GM18909 (cell line): Measurements from ENCODE around the gene HACL1.
"Not testable (repeated sequence)": the region's sequence is repeated elsewhere in the genome, so short reads cannot be mapped to it uniquely, and the experiment has no call there.

Experiments used
- ATAC-seq: cut with Tn5 transposase; IDR thresholded peaks from one replicate; pipeline ENCODE4 v1.9.1; 2021; ENCODE audit warnings: mild to moderate bottlenecking; ENCODE audit not compliant: unreplicated experiment, poor library complexity

Gene HACL1

DNA sequence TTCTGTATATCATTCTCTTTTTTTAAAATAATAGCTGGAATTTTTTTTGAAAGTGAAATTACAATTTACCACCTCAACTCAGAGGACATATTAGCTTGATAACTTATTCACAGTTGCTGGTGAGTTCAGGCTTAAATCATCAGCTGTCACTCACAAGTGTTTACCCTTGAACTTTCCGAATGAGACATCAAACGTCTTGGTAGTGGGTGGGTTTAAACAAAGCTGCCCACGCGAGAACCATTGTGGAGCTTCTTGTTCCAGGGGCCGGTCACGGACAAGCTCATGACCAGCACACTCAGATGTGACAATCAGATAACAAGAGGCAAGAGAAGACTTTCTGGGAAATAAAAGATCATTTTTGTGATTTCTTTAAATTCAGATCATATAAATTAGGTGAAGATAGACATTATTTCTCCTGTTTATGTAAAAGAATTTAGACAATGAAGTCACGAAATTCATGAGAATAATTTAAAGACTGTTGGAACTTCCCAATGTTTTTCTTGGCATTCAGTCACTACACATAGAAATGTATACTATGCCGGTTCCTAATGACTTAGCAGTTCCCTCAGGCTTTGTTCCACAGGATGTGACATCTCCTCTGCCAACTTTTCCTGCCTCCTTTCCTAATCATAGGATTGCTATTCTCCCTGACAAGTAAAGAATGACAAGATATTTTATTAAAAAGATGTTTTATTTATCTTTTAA is 29.4 kb upstream of the HACL1 start:
- peak; percentile 44 for ATAC-seq

DNA sequence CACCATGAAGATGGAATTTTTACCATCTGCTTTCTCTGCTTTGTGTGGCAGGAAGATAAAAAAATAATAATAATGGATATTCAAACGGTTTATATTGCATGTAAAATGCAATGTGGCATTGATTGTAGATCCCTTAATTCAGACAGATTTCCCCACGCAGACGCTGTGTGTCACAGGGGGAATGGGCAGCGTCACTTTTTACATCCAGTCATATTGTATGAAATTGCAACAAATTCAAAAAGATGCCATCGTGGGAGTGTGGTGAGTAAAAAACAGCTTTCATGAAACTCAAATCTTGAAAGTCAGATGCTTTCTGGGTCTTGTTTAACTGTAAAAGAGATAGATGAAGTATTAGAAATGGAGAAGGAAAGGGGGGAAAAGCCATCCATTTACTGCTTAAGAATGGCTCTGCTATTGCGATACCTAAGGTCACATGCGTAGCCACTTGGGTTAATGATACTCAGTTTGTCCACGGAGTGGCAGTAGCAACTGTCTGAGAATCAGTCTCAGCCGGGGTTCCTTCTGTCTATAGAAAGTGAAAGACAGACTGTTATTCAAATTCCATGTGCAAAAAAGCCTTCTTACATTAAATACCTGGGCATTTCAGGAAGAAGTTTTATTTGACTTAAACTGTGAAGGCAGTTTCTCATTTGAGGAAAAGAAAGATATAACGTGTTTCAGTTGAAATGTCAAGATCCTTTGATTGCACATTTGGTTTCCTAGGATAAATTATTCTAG is 28.7 kb upstream of the HACL1 start:
- ATAC-seq = peak; percentile 98

DNA sequence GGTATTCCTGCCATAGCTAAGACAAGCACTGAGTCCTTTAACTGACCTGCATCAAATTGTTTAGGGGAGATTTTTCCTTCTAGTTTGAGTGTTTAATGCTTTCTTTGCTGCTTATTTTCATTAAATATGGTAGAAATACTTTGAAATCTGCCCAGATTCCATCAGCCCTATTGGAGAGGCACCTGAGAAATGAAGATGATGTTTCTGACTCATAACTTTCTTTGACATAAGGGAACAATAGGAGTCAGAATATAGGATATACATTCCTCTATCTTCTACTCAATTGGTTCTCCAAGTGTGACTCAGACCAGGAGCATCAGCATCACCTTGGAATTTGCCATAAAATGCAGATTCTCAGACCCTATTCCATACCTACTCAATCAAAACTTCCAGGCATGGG is 27.6 kb upstream of the HACL1 start:
- no peak for ATAC-seq

DNA sequence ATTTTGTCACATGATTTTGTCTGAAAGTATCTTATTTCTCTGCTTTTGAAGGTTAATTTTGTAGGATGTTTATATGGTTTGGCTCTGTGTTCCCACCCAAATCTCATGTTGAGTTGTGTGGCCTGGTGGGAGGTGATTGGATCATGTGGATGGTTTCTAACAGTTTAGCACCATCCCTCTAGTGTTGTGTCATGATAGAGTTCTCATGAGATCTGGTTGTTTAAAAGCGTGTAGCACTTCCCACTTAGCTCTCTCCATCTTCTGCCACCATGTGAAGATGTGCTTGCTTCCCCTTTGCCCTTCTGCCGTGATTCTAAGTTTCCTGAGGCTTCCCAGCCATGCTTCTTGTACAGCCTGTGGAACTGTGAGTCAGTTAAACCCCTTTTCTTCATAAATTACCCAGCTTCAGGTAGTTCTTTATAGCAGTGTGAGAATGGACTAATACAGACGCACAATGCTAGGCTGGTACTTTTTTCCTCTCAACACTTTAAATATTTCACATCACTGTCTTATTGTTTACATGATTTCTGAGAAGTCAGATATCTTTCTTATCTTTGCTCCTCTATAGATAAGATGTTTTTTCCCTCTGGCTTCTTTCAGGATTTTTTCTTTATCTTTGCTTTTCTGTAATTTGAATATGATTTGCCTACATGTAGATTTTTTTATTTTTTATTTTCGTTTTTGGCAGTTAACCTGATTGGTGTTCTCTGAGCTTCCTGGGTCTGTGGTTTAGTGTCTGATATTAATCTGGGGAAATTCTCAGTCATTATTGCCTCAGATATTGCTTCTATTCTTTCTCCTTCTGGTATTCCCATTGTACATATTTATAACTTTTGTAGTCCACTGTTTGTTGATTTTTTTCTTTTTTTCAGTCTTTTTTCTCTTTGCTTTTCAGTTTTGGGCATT is 22.4 kb upstream of the HACL1 start:
- no peak for ATAC-seq

DNA sequence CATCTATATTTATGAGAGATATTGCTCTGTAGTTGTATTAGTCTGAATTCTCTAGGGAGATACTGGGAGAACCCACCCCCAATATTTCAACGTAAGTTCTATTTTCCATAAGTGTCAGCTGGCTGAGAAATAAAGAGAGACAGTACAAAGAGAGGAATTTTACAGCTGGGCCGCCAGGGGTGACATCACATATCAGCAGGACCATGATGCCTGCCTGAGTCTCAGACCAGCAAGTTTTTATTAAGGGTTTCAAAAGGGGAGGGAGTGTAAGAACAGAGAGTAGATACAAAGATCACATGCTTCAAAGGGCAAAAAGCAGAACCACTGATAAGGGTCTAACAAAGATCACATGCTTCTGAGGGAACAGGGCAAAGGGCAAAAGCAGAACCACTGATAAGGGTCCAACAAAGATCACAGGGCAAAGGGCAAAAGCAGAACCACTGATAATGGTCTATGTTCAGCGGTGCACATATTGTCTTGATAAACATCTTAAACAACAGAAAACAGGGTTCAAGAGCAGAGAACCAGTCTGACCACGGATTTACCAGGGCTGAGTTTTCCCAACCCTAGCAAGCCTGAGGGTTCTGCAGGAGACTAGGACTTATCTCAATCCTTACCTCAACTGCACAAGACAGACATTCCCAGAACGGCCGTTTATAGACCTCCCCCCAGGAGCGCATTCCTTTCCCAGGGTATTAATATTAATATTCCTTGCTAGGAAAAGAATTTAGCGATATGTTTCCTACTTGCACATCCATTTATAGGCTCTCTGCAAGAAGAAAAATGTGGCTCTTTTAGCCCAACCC is 18.5 kb upstream of the HACL1 start:
- not testable (repeated sequence) for ATAC-seq

DNA sequence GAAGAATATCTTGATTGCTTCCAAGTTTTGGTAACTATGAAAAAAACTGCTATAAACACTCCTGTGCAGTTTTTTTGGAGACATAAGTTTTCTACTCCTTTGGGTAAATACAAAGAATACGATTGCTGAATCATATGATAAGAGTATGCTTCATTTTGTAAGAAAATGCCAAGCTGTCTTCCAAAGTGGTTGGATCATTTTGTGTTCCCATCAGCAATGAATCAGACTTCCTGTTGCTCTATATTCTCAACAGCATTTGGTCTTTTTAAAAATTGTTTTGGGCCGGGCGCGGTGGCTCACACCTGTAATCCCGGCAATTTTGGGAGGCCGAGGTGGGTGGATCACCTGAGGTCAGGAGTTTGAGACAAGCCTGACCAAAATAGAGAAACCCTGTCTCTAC is 14.7 kb upstream of the HACL1 start:
- no peak for ATAC-seq

DNA sequence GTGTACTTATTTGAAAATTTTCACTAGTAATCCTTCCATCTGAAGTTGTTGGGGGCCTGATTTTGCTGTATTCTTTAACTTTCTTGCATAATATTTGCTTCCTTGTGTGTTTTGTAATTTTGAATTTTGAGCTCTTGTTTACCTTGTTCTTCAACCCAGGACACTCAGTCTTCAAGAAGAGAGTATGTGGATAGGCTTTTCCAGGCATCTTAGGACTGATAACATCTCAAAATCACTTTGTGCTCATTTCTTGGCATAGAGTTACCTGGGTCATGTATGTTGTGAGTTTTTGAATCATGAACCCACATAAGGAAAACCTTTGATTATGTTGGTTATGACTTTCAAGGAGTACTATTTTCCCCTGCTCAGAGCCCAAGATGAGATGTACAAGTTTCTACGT is 13.6 kb upstream of the HACL1 start:
- no peak for ATAC-seq

DNA sequence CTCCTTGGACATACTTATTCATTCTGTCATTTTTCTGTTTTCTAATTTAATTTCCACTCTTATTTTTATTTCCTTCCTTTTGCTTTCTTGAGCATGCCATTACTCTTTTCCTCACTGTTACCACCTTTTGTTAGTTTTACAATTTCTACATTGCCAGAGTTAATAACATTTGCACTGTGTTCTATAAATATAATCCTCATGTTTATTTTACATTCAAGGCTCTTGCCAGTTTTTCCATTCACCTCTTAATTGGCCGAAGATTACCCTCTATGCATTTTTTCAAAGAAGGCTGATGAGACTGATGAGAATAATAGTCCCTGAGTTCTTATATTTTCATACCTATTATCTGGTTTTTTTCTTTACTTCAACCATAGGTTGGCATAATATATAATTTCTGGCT is 10.6 kb upstream of the HACL1 start:
- no peak for ATAC-seq

DNA sequence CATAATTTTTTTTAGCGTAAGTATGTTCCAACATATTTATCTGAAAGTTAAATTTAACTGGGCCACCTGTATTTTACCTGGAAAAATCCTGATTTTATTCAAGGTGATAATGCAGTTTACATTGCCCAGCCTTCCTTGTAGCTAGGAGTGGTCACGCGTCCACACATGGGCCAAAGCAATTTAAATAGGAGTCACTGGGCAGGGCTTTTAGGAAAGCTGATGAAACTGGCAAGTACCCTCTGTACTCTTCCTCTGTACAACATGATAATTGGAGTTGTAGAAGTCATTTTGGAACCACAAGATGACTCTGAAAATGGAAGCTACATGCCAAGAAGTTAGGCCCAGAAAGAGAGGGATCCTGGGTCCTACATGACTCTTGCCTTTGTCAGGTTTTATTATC is 9.6 kb upstream of the HACL1 start:
- ATAC-seq = no peak

DNA sequence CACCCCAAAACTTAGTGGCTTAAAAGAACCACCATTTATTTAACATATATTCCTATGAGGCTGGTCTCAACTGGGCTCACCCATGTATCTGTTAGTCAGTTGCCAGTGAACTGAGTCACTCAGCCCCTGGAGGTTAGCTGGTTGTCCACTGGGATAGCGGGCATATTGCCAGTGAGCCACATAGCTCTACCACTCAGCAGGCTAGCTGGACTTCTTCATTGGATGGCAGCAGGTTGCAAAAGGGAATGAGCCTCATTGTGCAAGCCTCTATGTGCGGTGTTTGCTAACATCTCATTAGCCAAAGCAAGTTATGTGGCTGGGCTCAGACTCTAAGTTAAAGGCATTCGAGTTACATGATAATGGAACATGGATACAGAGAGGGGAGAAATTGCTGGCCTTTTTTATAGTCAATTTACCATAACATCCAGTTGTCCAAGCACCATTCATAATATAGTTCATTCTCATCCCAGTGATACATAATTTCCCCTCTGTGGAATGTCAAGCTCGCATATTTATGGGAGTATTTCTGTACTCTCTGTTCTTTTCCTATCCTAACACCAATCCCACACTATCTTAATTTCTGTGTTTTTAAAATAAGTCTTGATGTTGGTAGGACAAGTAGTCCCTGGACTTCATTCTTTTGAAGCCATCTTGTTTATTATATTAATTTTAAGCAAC is 8.9 kb upstream of the HACL1 start:
- no peak for ATAC-seq

DNA sequence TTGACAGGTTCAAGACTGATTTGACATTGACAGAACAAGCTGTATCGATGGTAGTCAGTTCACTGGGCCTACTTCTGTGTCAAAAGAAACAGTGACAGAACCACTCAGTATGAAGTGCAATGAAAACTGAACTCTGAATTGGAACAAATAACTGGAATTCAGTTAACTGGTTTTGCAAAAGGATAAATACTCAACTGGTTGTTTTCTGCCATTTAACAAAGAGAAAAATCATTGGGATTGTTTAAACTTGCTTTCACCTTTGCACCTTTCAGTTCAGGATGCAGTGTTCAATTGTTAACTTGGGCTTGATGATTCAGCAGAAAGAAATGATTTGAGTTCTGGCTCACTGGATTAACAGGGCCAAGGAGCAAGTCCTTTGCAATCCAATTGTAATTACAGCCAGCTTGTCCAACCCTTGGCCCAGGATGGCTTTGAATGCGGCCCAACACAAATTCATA is 5.1 kb upstream of the HACL1 start:
- ATAC-seq = no peak

DNA sequence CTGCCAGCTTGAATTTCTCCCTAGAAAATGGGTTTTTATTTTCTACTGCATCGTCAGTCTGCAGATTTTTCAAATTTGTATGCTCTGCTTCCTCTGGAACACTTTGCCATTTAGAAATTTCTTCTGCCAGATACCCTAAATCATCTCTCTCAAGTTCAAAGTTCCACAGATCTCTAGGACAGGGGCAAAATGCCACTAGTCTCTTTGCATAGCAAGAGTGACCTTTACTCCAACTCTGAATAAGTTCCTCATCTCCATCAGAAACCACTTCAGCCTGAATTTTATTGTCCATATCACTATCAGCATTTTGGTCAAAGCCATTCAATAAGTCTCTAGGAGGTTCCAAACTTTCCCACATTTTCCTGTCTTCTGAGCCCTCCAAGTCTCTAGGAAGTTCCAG is 3.2 kb upstream of the HACL1 start:
- ATAC-seq = not testable (repeated sequence)

DNA sequence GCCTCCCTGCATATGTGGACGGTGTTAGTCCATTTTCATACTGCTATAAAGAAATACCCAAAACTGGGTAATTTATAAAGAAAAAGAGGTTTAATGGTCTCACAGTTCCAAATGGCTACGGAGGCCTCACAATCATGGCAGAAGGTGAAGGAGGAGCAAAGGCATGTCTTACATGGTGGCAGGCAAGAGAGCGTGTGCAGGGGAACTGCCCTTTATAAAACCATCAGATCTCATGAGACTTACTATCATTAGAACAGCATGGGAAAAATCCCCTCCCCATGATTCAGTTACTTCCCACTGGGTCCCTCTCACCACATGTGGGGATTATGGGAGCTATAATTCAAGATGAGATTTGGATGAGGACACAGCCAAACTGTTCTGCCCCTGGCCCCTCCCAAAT is 1.4 kb upstream of the HACL1 start:
- ATAC-seq = not testable (repeated sequence)

DNA sequence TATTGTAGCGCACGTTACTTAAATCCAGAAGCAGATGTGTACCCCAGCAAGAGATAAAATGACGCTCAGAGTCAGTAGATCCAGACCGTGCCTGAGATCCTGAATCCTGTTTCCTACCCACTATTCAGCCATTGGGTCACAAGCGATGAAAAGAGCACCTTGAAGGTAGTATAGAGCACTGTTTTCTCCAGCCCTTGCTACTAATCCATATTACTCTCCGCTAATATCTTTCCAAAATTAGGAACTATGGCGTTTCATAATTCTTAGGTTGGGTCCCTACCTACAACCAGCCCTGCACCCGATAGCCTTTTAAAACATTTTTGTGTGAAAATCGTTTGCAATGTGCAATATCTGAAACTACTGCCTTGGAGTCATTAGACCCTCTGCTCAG is 772 bp upstream of the HACL1 start:
- ATAC-seq = peak; percentile 21

DNA sequence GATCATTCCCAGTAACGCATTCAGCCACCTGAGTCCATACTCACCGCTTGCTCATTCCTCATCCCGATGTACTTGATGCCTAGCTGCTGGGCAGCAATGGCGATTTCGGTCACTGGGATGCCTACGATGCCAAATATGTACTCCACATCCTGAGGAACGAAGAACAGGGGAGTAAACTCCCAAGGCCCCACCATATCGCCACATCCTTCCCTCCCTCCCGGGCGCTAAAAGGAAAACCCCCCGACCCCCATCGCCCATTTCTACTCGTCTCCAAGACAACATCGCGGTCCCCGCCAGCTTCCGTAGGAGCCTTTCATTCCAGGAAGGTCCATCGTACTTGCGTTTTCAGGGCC is 347 bp downstream of the HACL1 start:
- ATAC-seq = peak; percentile 6

DNA sequence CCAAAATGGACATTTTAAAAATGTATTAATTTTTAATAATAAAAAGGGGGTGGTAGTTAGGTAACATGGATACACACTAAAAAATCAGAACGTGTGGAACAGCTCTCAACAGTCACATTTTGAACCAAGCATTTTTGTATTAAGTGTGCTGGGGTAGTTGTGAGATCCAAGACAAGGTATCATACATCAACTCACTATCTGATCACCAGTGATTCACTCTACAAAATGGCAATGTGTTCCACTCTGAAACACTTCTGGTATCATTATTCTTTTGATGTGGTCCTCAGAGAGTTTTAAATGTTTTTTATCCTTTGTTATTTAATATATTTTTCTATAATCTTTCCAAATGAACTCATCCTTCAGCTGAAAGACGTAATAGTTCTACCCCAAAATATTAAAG is 5.4 kb downstream of the HACL1 start:
- no peak for ATAC-seq

DNA sequence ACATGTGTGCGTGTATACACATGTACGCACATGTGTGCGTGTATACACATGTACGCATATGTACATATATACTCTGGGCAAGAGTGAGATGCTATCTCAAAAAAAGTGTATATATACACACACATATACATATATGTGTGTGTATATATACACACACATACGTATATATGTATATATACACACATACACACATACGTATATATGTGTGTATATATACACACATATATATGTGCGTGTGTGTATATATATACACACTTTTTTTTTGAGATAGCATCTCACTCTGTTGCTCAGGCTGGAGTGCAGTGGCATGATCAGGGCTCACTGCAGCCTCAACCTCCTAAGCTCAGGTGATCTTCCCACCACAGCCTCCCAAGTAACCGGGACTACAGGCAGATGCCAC is 8.4 kb downstream of the HACL1 start:
- no peak for ATAC-seq

DNA sequence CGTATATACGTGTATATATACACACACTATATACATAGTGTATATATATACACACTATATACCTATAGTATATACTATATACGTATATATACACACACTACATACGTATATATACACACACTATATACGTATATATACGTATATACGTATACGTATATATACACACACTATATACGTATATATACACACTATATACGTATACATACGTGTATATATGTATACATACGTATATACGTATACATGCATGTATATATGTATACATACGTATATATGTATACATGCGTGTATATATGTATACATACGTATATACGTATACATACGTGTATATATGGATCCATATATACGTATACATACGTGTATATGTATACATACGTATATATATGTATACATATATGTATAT is 9.4 kb downstream of the HACL1 start:
- no peak for ATAC-seq

DNA sequence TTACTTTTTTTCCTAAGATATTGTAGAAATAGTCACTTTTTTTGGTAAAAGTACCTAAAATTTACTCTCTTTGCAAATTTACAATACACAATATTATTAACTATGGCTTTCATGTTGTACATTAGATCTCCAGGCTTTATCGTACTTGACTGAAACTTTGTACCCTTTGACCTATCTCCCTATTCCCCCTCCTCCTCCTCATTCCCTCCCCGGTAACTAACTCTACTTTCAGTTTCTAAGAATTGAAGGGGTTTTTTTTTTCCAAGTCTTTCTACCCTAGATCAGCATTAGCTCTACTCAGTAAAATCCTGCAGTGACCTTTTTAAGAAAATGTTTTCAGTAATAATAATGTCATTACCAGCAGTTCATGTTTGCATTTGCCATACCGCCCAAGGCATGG is 10.1 kb downstream of the HACL1 start:
- no peak for ATAC-seq
